ENCODE data around the gene ANKRD37.
"Not testable (repeated sequence)": the region's sequence is repeated elsewhere in the genome, so short reads cannot be mapped to it uniquely, and the experiment has no call there.

Gene ANKRD37

DNA sequence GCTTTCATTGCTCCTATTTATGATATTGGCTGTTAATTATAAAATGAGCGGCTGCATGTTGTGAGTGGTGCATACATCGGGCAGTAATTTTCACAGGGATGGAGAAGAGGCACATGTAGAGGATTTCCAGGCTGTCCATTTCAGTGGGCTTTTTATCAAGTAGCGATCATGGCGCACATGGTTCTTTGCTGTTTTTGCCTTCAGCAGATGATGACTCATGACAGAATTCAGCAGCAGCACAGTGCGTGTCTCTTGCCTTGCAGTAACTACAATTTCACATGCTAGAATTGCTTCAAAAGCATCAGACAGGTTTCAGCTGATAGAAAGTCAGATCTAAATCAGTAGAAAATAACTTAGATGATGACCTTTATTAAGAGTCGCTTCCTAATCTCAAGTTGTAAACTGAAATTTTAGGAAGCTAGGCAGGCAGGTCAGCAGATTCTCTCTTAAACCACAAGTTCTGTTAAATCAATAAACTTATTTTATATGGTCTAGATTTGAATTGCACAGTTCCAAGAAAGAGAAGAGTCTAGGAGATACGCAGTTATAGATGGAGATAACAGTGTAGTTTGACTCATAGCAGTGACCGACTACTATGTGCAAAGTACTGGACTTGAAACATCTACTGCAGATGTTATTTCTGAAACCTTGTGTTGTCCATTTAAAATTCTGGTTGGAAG lies 36.7 kb upstream of the ANKRD37 start:
- TF ChIP-seq POLR2A (IDR thresholded peaks at IDR 0.05; ENCODE audit: low read depth, low read length) (0 out of 2 replicates have a peak, but pooled peaks have one; percentile 16), POU2F2 (IDR thresholded peaks at IDR 0.05; ENCODE audit: low read depth, low read length) (no peak), TAF1 (IDR thresholded peaks at IDR 0.05; ENCODE audit: low read depth, low read length) (no peak), POLR2AphosphoS5 (IDR thresholded peaks at IDR 0.05; ENCODE audit: low read depth, low read length) (no peak)
- FAIRE-seq = peak; percentile 76
- no peak for DNase-seq (ENCODE audit: insufficient read length, low spot score)

GRCh38 chr4:185361872-185362271 lies 34.8 kb upstream of the ANKRD37 start:
- FAIRE-seq = no peak
- no peak for TF ChIP-seq POLR2AphosphoS5 (IDR thresholded peaks at IDR 0.05; ENCODE audit: low read depth, low read length)
- no peak for TF ChIP-seq PAX5 (IDR thresholded peaks at IDR 0.05; ENCODE audit: insufficient read depth, low read length, severe bottlenecking)
- no peak for TF ChIP-seq TAF1 (IDR thresholded peaks at IDR 0.05; ENCODE audit: low read depth, low read length)
- no peak for TF ChIP-seq SPI1 (IDR thresholded peaks at IDR 0.05; ENCODE audit: low read depth, low read length)
- TF ChIP-seq POLR2A (IDR thresholded peaks at IDR 0.05; ENCODE audit: low read depth, low read length) = no peak
- no peak for TF ChIP-seq POU2F2 (IDR thresholded peaks at IDR 0.05; ENCODE audit: low read depth, low read length)
- no peak for DNase-seq (ENCODE audit: insufficient read length, low spot score)

DNA sequence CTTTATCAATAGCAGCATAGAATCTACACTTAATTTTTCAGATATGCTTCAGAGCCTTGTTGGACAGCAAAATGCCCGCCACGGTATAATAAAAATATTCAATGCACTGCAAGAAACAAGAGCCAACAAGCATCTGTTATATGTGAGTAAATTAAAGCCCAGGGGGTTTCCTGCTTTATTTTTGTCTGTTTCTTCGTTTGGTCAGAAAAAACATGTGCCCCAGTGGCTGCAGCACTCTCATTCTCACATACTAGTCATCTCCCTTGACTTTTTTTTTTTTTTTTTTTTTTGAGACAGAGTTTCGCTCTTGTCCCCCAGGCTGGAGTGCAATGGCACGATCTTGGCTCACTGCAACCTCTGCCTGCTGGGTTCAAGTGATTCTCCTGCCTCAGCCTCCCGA lies 34.1 kb upstream of the ANKRD37 start:
- FAIRE-seq; DNase-seq (ENCODE audit: insufficient read length, low spot score): not testable (repeated sequence)

DNA sequence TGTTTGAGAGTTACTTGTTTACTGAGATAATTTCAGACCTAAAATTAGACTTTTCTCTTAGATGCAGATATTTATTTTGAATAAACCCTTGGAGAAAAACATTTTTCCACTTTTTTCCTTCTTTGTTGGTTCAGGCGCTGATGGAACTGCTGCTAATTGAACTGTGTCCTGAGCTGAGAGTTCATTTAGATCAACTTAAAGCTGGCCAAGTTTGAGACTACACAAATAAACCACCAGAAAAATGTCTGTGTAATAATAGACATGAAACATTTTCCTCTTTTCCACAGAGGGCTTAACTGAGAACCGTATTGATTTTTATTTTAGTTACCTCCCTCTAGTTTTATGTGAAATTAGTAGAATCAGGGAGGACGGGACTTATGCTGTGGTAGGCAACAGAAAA lies 33.4 kb upstream of the ANKRD37 start:
- no peak for TF ChIP-seq PAX5 (IDR thresholded peaks at IDR 0.05; ENCODE audit: insufficient read depth, low read length, severe bottlenecking)
- FAIRE-seq (no peak), DNase-seq (ENCODE audit: insufficient read length, low spot score) (no peak)

GRCh38 chr4:185364886-185365285 lies 31.8 kb upstream of the ANKRD37 start:
- DNase-seq (ENCODE audit: insufficient read length, low spot score) (no peak), FAIRE-seq (no peak)
- TF ChIP-seq POLR2A (IDR thresholded peaks at IDR 0.05; ENCODE audit: low read depth, low read length) = no peak
- no peak for TF ChIP-seq TAF1 (IDR thresholded peaks at IDR 0.05; ENCODE audit: low read depth, low read length)
- no peak for TF ChIP-seq PAX5 (IDR thresholded peaks at IDR 0.05; ENCODE audit: insufficient read depth, low read length, severe bottlenecking)
- TF ChIP-seq SPI1 (IDR thresholded peaks at IDR 0.05; ENCODE audit: low read depth, low read length) = no peak
- TF ChIP-seq POLR2AphosphoS5 (IDR thresholded peaks at IDR 0.05; ENCODE audit: low read depth, low read length) = no peak
- TF ChIP-seq POU2F2 (IDR thresholded peaks at IDR 0.05; ENCODE audit: low read depth, low read length) = no peak

GRCh38 chr4:185369731-185370130 lies 26.9 kb upstream of the ANKRD37 start:
- no peak for FAIRE-seq
- no peak for DNase-seq (ENCODE audit: insufficient read length, low spot score)
- no peak for TF ChIP-seq SPI1 (IDR thresholded peaks at IDR 0.05; ENCODE audit: low read depth, low read length)
- TF ChIP-seq POLR2A (IDR thresholded peaks at IDR 0.05; ENCODE audit: low read depth, low read length) = no peak
- TF ChIP-seq POLR2AphosphoS5 (IDR thresholded peaks at IDR 0.05; ENCODE audit: low read depth, low read length) = no peak
- no peak for TF ChIP-seq TAF1 (IDR thresholded peaks at IDR 0.05; ENCODE audit: low read depth, low read length)
- TF ChIP-seq PAX5 (IDR thresholded peaks at IDR 0.05; ENCODE audit: insufficient read depth, low read length, severe bottlenecking) = no peak
- TF ChIP-seq POU2F2 (IDR thresholded peaks at IDR 0.05; ENCODE audit: low read depth, low read length) = no peak

DNA sequence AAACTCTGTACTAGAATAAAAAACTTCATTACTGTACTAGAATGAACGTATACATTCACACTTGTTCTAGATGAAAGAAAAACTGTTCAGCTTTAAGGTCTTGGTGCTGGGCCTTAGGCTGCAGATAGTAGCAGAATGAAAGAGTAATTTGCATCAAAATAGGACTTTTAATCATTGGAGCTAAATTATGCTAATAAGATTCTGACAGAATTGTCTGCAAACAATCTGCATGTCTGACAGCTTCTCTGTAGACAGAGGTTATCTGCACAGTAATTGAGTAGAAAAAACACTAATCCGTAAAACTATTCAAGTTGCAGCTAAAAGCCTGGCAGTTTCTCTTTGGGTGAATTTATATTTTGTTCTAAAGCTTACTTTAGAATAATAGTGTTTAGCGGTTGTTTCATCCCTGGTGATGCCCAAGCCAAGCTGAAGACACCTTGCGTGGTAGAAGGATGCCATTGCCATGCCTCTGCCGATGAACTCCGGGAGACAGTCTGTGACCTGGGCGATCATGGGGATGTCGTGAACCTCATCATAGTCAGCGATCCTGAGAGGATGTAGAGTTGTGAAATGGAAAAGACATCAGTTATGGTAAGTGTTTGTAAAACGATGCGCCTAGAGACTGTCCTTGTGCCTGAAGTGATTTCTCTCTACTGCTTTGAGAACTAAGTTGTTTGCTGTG lies 26.2 kb upstream of the ANKRD37 start:
- no peak for FAIRE-seq
- DNase-seq (ENCODE audit: insufficient read length, low spot score) = no peak
- TF ChIP-seq POLR2AphosphoS5 (IDR thresholded peaks at IDR 0.05; ENCODE audit: low read depth, low read length) = no peak; the same call in 1 of the 2 replicates
- TF ChIP-seq SPI1 (IDR thresholded peaks at IDR 0.05; ENCODE audit: low read depth, low read length) = no peak
- 0 out of 2 replicates have a peak, but pooled peaks have one; percentile 33 for TF ChIP-seq POLR2A (IDR thresholded peaks at IDR 0.05; ENCODE audit: low read depth, low read length)
- no peak for TF ChIP-seq PAX5 (IDR thresholded peaks at IDR 0.05; ENCODE audit: insufficient read depth, low read length, severe bottlenecking)
- TF ChIP-seq POU2F2 (IDR thresholded peaks at IDR 0.05; ENCODE audit: low read depth, low read length) = no peak
- TF ChIP-seq TAF1 (IDR thresholded peaks at IDR 0.05; ENCODE audit: low read depth, low read length) = no peak

DNA sequence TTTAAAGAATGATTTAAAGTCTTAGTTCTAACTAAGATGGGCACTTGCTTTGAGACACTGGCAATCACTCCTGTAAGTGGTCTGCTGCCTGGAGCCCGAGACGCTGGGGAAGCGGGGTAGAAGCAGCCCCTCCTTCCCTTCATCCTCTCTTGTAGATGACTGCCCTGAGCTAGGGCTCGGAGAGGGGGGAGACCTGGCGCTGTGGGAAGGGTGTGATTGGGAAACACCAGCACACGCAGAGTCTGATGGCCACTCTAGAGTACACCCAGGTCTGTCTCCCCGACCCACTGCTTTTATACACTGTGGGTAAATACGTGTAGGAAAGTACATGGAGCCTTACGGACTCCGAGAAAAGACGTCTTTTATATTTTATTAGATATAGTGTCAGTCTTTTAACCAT lies 24.9 kb upstream of the ANKRD37 start:
- FAIRE-seq (no peak), DNase-seq (ENCODE audit: insufficient read length, low spot score) (no peak)
- 0 out of 2 replicates have a peak, but pooled peaks have one; percentile 46 for TF ChIP-seq POLR2AphosphoS5 (IDR thresholded peaks at IDR 0.05; ENCODE audit: low read depth, low read length)
- no peak for TF ChIP-seq POU2F2 (IDR thresholded peaks at IDR 0.05; ENCODE audit: low read depth, low read length)

DNA sequence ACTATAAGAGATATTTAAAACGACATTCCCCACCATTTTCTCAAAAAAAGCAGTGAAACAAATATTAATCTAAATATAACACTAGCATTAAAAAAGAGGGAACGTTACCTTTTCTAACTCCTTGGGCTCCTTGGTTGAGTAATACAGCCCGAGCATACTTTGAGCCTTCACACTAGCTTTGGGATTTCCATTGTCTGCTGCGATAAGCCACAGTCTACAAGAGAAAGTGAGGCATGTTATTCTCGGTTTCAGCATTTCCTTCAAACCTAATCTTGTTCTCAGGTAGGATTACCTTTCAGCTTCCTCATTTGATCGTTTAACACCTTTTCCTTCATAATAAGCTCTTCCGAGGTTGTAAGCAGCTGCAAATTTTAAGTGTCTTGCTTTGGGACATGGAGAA lies 22.6 kb upstream of the ANKRD37 start:
- DNase-seq (ENCODE audit: insufficient read length, low spot score) (no peak), FAIRE-seq (no peak)
- no peak for TF ChIP-seq SPI1 (IDR thresholded peaks at IDR 0.05; ENCODE audit: low read depth, low read length)
- TF ChIP-seq POLR2A (IDR thresholded peaks at IDR 0.05; ENCODE audit: low read depth, low read length) = peak; percentile 28; the same call in 1 of the 2 replicates

DNA sequence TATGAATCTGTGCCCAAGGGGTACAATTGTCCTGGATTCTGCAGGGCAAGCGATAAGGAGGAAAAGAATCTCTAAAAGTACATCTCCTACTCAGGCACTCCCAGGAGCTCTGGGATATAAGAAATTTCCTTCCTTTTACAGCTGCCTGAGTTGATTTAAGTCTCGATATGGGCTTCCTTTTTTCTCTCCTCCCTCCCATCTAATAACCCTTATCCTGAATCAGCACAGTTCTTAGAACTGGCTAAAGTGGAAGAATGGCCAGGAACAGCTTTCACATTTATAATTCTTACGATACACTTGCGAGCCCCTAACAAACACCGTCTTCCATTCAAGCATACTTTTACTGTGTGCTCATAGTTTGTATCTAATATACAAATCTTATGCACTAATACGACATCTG lies 22.1 kb upstream of the ANKRD37 start:
- DNase-seq (ENCODE audit: insufficient read length, low spot score) (no peak), FAIRE-seq (no peak)
- TF ChIP-seq SPI1 (IDR thresholded peaks at IDR 0.05; ENCODE audit: low read depth, low read length) = no peak
- no peak for TF ChIP-seq POLR2AphosphoS5 (IDR thresholded peaks at IDR 0.05; ENCODE audit: low read depth, low read length)
- TF ChIP-seq POLR2A (IDR thresholded peaks at IDR 0.05; ENCODE audit: low read depth, low read length) = no peak
- TF ChIP-seq PAX5 (IDR thresholded peaks at IDR 0.05; ENCODE audit: insufficient read depth, low read length, severe bottlenecking) = no peak
- no peak for TF ChIP-seq POU2F2 (IDR thresholded peaks at IDR 0.05; ENCODE audit: low read depth, low read length)
- TF ChIP-seq TAF1 (IDR thresholded peaks at IDR 0.05; ENCODE audit: low read depth, low read length) = no peak
